GM06990 (cell line): ENCODE measurements around the gene DNAAF2.
"Not testable (repeated sequence)": the region's sequence is repeated elsewhere in the genome, so short reads cannot be mapped to it uniquely, and the experiment has no call there.

Source experiments
- DNase-seq: peaks from one replicate; pipeline ENCODE4 v3.0.0-alpha.2; 2011; ENCODE audit not compliant: insufficient read length; ENCODE audit errors: extremely low read depth
- H3K27me3 ChIP-seq: replicated peaks from 2 replicates; pipeline ENCODE4 v1.6.0; 2011; ENCODE audit warnings: low read length; ENCODE audit not compliant: control insufficient read depth, insufficient read depth
- H3K36me3 ChIP-seq: 2 replicates; pipeline ENCODE4 v1.5.1; 2011; ENCODE audit warnings: low read length; ENCODE audit not compliant: control insufficient read depth, insufficient read depth
- H3K4me3 ChIP-seq: replicated peaks from 2 replicates; pipeline ENCODE4 v1.5.1; 2011; ENCODE audit warnings: low read depth, mild to moderate bottlenecking, control low read depth, low read length
- CTCF ChIP-seq: IDR thresholded peaks from 2 replicates; pipeline ENCODE4 v1.5.1; 2011; ENCODE audit warnings: low read length, control low read depth, mild to moderate bottlenecking, inconsistent platforms; ENCODE audit not compliant: insufficient read depth, poor library complexity, severe bottlenecking

The DNAAF2 gene

GRCh38 chr14:49659526-49660455 lies 24.7 kb upstream of the DNAAF2 start:
- no peak overlapping the region for H3K4me3 ChIP-seq
- no peak for TF ChIP-seq CTCF
- no peaks in the 10 kb centered on the region for H3K27me3 ChIP-seq
- DNase-seq, result no peak
- H3K36me3 ChIP-seq, result no peaks in the 10 kb centered on the region

GRCh38 chr14:49657500-49657899 lies 22.5 kb upstream of the DNAAF2 start:
- not testable (repeated sequence) for DNase-seq, H3K36me3 ChIP-seq

GRCh38 chr14:49654511-49654910 lies 19.5 kb upstream of the DNAAF2 start:
- no peak for TF ChIP-seq CTCF
- Histone ChIP-seq H3K27me3 (no peaks in the 10 kb centered on the region), H3K4me3 (no peak overlapping the region), H3K36me3 (peaks cover 5% of the 10 kb centered on the region)
- no peak for DNase-seq

More at GRCh38 chr14:49657500-49657899, 22.5 kb upstream of the DNAAF2 start:
- not testable (repeated sequence) for H3K27me3 ChIP-seq, H3K4me3 ChIP-seq

- no peaks in the 10 kb centered on the region for H3K27me3 ChIP-seq
- TF ChIP-seq CTCF, result no peak
- H3K36me3 ChIP-seq, result peaks cover 5% of the 10 kb centered on the region
- no peak overlapping the region for H3K4me3 ChIP-seq
- no peak for DNase-seq
Measured at GRCh38 chr14:49653508-49653907, 18.5 kb upstream of the DNAAF2 start.

GRCh38 chr14:49642163-49642562 lies 7.1 kb upstream of the DNAAF2 start:
- no peak for TF ChIP-seq CTCF

GRCh38 chr14:49641697-49642129 lies 6.7 kb upstream of the DNAAF2 start:
- Histone ChIP-seq H3K36me3 (peaks cover 4% of the 10 kb centered on the region), H3K27me3 (no peaks in the 10 kb centered on the region), H3K4me3 (no peak overlapping the region)
- TF ChIP-seq CTCF, result no peak
- no peak for DNase-seq

More at GRCh38 chr14:49642163-49642562, 7.1 kb upstream of the DNAAF2 start:
- H3K4me3 ChIP-seq, result no peak overlapping the region
- peaks cover 2% of the 10 kb centered on the region for H3K36me3 ChIP-seq
- H3K27me3 ChIP-seq, result no peaks in the 10 kb centered on the region
- no peak for DNase-seq
